Measurements from ENCODE around the gene CDKN2B-AS1. TPM values are rescaled to one million over a fixed set of nuclear protein-coding genes. Genes with fewer than 3 reads are reported as not detected.

CDKN2B-AS1 gene
- total and polyA plus RNA-seq, 2 experiments from 2014 or later: not detected

- TF ChIP-seq CTCF (IDR thresholded peaks at IDR 0.05; ENCODE audit: low read depth, low read length): peak; percentile 49
- no peaks in the 10 kb centered on the region for H3K4me1 ChIP-seq (ENCODE audit: low read depth)
- H3K27me3 ChIP-seq: no peaks in the 10 kb centered on the region
- no peak overlapping the region for H3K27ac ChIP-seq
- peak in 1 of 2 donors; percentile 64 for DNase-seq (ENCODE audit: low read depth in 1 of 2, low spot score in 1 of 2)
- no peaks in the 10 kb centered on the region for H3K9me3 ChIP-seq (ENCODE audit: low read depth)
- no peaks in the 10 kb centered on the region for H3K36me3 ChIP-seq
- no peak overlapping the region for H3K4me3 ChIP-seq
Measured at GRCh38 chr9:22037954-22038690, 43.5 kb downstream of the CDKN2B-AS1 start.

- no peak overlapping the region for H3K27ac ChIP-seq
- no peaks in the 10 kb centered on the region for H3K4me1 ChIP-seq (ENCODE audit: low read depth)
- H3K36me3 ChIP-seq: no peaks in the 10 kb centered on the region
- H3K9me3 ChIP-seq (ENCODE audit: low read depth): no peaks in the 10 kb centered on the region
- no peak overlapping the region for H3K4me3 ChIP-seq
- DNase-seq (ENCODE audit: low read depth in 1 of 2, low spot score in 1 of 2): peak in 1 of 2 donors; percentile 49
- no peaks in the 10 kb centered on the region for H3K27me3 ChIP-seq
- TF ChIP-seq CTCF (IDR thresholded peaks at IDR 0.05; ENCODE audit: low read depth, low read length): no peak
Measured at GRCh38 chr9:22039258-22039657, 44.7 kb downstream of the CDKN2B-AS1 start.

- Histone ChIP-seq H3K27ac (no peak overlapping the region), H3K4me1 (ENCODE audit: low read depth) (no peaks in the 10 kb centered on the region), H3K27me3 (peaks cover 3% of the 10 kb centered on the region), H3K36me3 (no peaks in the 10 kb centered on the region), H3K9me3 (ENCODE audit: low read depth) (no peaks in the 10 kb centered on the region), H3K4me3 (no peak overlapping the region)
- peak in 1 of 2 donors; percentile 51 for DNase-seq (ENCODE audit: low read depth in 1 of 2, low spot score in 1 of 2)
- no peak for TF ChIP-seq CTCF (IDR thresholded peaks at IDR 0.05; ENCODE audit: low read depth, low read length)
Measured at GRCh38 chr9:22040760-22041159, 46.2 kb downstream of the CDKN2B-AS1 start.

GRCh38 chr9:22041344-22041743 is 46.8 kb downstream of the CDKN2B-AS1 start:
- H3K27me3 ChIP-seq: peaks cover 3% of the 10 kb centered on the region
- H3K4me3 ChIP-seq: no peak overlapping the region
- H3K9me3 ChIP-seq (ENCODE audit: low read depth): no peaks in the 10 kb centered on the region
- H3K36me3 ChIP-seq: no peaks in the 10 kb centered on the region
- no peak for DNase-seq (ENCODE audit: low read depth in 1 of 2, low spot score in 1 of 2)
- H3K4me1 ChIP-seq (ENCODE audit: low read depth): no peaks in the 10 kb centered on the region
- no peak overlapping the region for H3K27ac ChIP-seq
- TF ChIP-seq CTCF (IDR thresholded peaks at IDR 0.05; ENCODE audit: low read depth, low read length): no peak

GRCh38 chr9:22041775-22042174 is 47.2 kb downstream of the CDKN2B-AS1 start:
- no peak for TF ChIP-seq CTCF (IDR thresholded peaks at IDR 0.05; ENCODE audit: low read depth, low read length)

More at GRCh38 chr9:22041775-22042174, 47.2 kb downstream of the CDKN2B-AS1 start:
- H3K4me1 ChIP-seq (ENCODE audit: low read depth): no peaks in the 10 kb centered on the region
- DNase-seq (ENCODE audit: low read depth in 1 of 2, low spot score in 1 of 2): peak in 1 of 2 donors; percentile 52
- H3K4me3 ChIP-seq: no peak overlapping the region
- no peaks in the 10 kb centered on the region for H3K9me3 ChIP-seq (ENCODE audit: low read depth)
- no peak overlapping the region for H3K27ac ChIP-seq
- no peaks in the 10 kb centered on the region for H3K36me3 ChIP-seq
- H3K27me3 ChIP-seq: peaks cover 3% of the 10 kb centered on the region
